GM23338 (cell line): ENCODE results near the gene MPPED2.

Experiments
- CREB1 ChIP-seq: fragments of 250-450 bp; sonication (Bioruptor Pico); IDR thresholded peaks from 2 replicates; pipeline ENCODE4 v1.5.0; 2020; ENCODE audit warnings: low read depth, mild to moderate bottlenecking, moderate library complexity
- CTCF ChIP-seq, 2 experiments: fragments of 200-600 bp in 1 of 2; sonication (generic) in 1 of 2; conservative IDR thresholded peaks; 2 replicates each; pipeline versions ENCODE4 v1.5.1 to v1.6.1; 2016 to 2017; ENCODE audit warnings: antibody characterized with exemption in 2 of 2, low read depth in 2 of 2, mild to moderate bottlenecking in 2 of 2, moderate library complexity in 1 of 2
- ETS1 ChIP-seq: IDR thresholded peaks from 2 replicates; pipeline ENCODE4 v1.6.1; 2016; ENCODE audit warnings: antibody characterized with exemption
- EZH2 ChIP-seq: fragments of 200-600 bp; sonication (generic); IDR thresholded peaks from one replicate; pipeline ENCODE4 v1.8.0; 2017; ENCODE audit warnings: antibody characterized with exemption, mild to moderate bottlenecking, low read depth; ENCODE audit not compliant: unreplicated experiment
- EZH2phosphoT487 ChIP-seq: fragments of 200-600 bp; sonication (generic); IDR thresholded peaks from one replicate; pipeline ENCODE4 v1.8.1; 2018; ENCODE audit warnings: antibody characterized with exemption; ENCODE audit not compliant: unreplicated experiment
- POLR2AphosphoS5 ChIP-seq: IDR thresholded peaks from 2 replicates; pipeline ENCODE4 v1.6.1; 2016; ENCODE audit warnings: antibody characterized with exemption, low read depth
- REST ChIP-seq: IDR thresholded peaks from one replicate; pipeline ENCODE4 v1.6.1; 2018; ENCODE audit warnings: antibody characterized with exemption; ENCODE audit not compliant: unreplicated experiment

DNA sequence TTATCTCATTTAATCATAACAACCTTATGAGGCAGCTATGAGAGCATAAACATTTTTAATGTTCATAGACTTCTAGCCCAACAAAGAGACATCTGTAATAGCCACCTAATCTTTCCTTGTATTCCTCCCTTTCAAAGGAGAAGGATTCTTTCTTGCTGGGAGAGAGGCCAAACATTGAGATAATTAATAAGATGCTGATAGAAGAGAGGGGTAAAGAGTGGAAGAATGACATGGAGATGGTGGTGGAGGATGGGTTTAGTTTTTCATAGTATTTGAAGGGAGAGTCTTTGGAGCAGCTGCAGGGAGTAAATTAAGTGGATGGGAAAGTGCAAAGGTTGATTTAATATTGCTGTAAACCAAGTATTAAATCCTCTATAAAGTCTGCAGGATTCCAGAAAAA, 205.3 kb downstream of the MPPED2 start:
- TF ChIP-seq EZH2phosphoT487 = no peak
- no peak for TF ChIP-seq CTCF (conservative IDR thresholded peaks at IDR 0.05; ENCODE audit: low read depth in 2 of 2)
- TF ChIP-seq EZH2 = no peak
- no peak for TF ChIP-seq REST
- no peak for TF ChIP-seq POLR2AphosphoS5
- TF ChIP-seq ETS1 = no peak
- no peak for TF ChIP-seq CREB1 (CRISPR knock-in tag)
